NCI-H2171 treated with DMSO at 0.1 percent for 48 hours (cell line): ENCODE data around the gene GPR89A.
"Not testable (repeated sequence)": the region's sequence is repeated elsewhere in the genome, so short reads cannot be mapped to it uniquely, and the experiment has no call there.

Source experiments
- DNase-seq: peaks from one replicate; lab custom pipeline; 2025; lab: John Stamatoyannopoulos, UW

Gene GPR89A

DNA sequence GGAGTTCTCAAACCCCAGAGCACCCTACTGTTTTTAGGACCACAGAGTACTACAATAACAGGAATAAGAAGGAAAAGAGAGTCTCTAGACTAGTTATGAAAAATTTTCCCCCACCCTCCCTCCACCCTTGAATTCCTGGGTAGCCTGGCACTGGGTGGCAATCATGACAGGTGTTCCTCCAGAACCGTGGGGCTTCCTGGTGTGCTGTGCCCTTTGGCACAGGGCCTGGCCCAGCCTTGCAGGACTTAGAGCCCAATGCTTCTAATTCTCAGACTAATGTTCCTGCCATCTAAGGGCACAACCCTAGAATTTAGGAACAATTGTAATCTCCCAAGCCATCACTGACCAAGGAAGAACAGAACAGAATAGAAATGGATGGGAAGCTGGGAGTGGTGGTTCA lies 110.0 kb downstream of the GPR89A start:
- DNase-seq = no peak

DNA sequence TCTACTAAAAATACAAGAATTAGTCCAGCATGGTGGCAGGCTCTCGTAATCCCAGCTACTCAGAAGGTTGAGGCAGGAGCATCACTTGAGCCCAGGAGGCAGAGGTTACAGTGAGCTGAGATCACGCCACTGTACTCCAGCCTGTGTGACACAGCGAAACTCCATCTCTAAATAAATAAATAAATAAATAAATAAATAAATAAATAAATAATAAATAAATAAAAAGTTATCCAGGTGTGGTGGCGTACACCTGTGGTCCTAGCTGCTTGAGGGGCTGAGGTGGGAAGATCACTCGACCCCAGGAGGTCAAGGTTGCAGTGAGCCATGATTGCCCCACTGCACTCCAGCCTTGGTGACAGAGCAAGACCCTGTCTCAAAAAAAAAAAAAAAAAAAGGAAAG lies 110.7 kb downstream of the GPR89A start:
- DNase-seq = not testable (repeated sequence)

DNA sequence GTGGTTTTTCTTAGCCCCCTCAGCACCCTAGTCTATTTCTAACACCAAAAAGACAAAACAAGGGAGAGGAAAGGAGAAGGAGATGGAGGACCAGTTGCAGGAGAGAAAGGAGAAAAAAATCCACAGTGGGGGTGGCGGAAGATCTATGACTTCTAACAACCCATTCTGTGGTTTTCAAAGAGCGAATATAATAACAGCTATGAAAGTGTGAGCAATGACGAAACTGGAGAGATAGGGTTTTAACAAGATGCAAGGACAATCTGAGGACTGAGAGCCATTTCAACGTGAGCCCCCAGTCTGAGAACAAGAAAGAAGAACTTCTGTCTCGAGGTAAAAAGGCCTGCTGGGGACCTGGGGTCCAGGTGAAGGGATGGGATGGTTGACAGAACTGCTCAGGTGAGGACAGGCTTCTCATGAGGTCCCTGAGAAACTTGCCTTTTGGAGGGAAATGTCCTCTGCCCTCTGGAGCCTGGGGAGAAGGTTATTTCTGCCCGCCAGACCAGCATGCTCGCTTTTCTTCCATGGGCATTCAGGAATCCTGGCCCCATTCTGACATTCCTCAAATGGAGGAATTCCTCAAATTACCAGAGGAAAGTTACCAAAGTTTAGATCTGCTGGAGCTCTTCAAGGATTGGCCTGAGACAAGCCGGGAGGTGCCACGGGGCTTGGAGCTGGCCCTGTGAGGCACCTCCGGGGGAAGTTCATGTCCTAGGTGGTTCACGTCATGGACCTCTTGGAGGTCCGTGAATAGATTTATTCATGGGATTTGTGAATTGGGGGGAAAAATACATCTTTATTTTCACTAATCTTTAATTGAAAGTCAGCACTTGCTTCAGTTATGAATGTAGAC lies 111.7 kb downstream of the GPR89A start, which contains the start of gene CD160:
TSS of gene CD160 (plus strand) at position 270 of the 850 bp plus-strand sequence. CDS start 8,829 bp downstream, outside the sequence.
- no peak for DNase-seq
